Lung (tissue), 12 donors: ENCODE data around the gene CGNL1. TPM values are rescaled to one million over a fixed set of nuclear protein-coding genes. Genes with fewer than 3 reads are reported as not detected.

Experiments
- ATAC-seq: fragments of 200-7000 bp; cut with Tn5 transposase; one replicate; pipeline ENCODE4 v1.9.1; 2020; ENCODE audit warnings: moderate number of reproducible peaks; ENCODE audit not compliant: insufficient read depth, low FRiP score
- DNase-seq, 3 donors: peaks; one replicate each; pipeline ENCODE4 v3.0.0-alpha.2; 2013 to 2017
- H3K27ac ChIP-seq, 2 donors: one replicate each; pipeline ENCODE4 v1.5.1; 2013; ENCODE audit warnings: mild to moderate bottlenecking in 2 of 2, moderate library complexity in 2 of 2, control low read depth in 1 of 2, inconsistent platforms in 1 of 2, low read depth in 1 of 2, low read length in 1 of 2
- H3K27me3 ChIP-seq, 3 donors: one replicate each; pipeline ENCODE4 v1.5.1; 2013; ENCODE audit warnings: low read length in 2 of 3; ENCODE audit not compliant: control insufficient read depth in 3 of 3, insufficient read depth in 3 of 3
- H3K36me3 ChIP-seq, 4 donors: one replicate each; pipeline ENCODE4 v1.5.1; 2013; ENCODE audit warnings: low read length in 4 of 4, mild to moderate bottlenecking in 1 of 4, moderate library complexity in 1 of 4; ENCODE audit not compliant: control insufficient read depth in 4 of 4, insufficient read depth in 4 of 4
- H3K4me1 ChIP-seq, 5 donors: one replicate each; pipeline ENCODE4 v1.5.1; 2013; ENCODE audit warnings: low read length in 5 of 5, mild to moderate bottlenecking in 2 of 5, moderate library complexity in 1 of 5; ENCODE audit not compliant: control insufficient read depth in 5 of 5, insufficient read depth in 5 of 5
- H3K4me3 ChIP-seq: one replicate; pipeline ENCODE4 v1.5.1; 2013; ENCODE audit warnings: mild to moderate bottlenecking, control low read depth, moderate library complexity
- H3K9ac ChIP-seq, 2 donors: one replicate each; pipeline ENCODE4 v1.5.1; 2013; ENCODE audit warnings: low read length in 2 of 2, control low read depth in 1 of 2; ENCODE audit not compliant: insufficient read depth in 1 of 2
- H3K9me3 ChIP-seq, 4 donors: one replicate each; pipeline ENCODE4 v1.5.1; 2013; ENCODE audit warnings: low read length in 3 of 4, mild to moderate bottlenecking in 1 of 4, moderate library complexity in 1 of 4; ENCODE audit not compliant: control insufficient read depth in 4 of 4, insufficient read depth in 3 of 4
- WGBS, 2 donors: extraction: QIAGEN DNeasy Blood & Tissue Kit; methylation state at CpG; one replicate each; pipeline ENCODE4 v1.1.7; 2013; 5-methylcytosine and 5-hydroxymethylcytosine counted together
- polyA plus RNA-seq, 2 donors: library from polyadenylated mRNA; stranded (reverse); fragments of 200-250 nt; gene quantifications; one replicate each; pipeline ENCODE4 v1.2.1, GENCODE V29; 2013
- total RNA-seq, 2 donors: library from RNA; depleted of rRNA in 1 of 2; stranded (reverse); fragments of >200 nt in 1 of 2; gene quantifications; one replicate each; pipeline ENCODE4 v1.2.1, GENCODE V29; 2014 to 2021
- TF ChIP-seq, protein P1 (sequence below): IDR thresholded peaks from 2 replicates; pipeline ENCODE4 v1.5.1; 2012; ENCODE audit warnings: mild to moderate bottlenecking; ENCODE audit errors: control extremely low read depth, extremely low read depth
- donor health status: control.
- donor health status: control.
- donor health status: Bipolar disorder and iron deficiency.
- donor health status: healthy.
- donor health status: DM: yes; HTN: yes; CAD: no.

The CGNL1 gene
- total and polyA plus RNA-seq, 4 donors = 9.0 to 42.5 (median 22.9) TPM

- Histone ChIP-seq H3K4me3 (no peak overlapping the region), H3K9me3 (no peaks in the 10 kb centered on the region), H3K9ac (no peak overlapping the region), H3K36me3 (no peaks in the 10 kb centered on the region), H3K27me3 (no peaks in the 10 kb centered on the region), H3K27ac (no peak overlapping the region), H3K4me1 (no peaks in the 10 kb centered on the region)
- TF ChIP-seq, protein P1, sequence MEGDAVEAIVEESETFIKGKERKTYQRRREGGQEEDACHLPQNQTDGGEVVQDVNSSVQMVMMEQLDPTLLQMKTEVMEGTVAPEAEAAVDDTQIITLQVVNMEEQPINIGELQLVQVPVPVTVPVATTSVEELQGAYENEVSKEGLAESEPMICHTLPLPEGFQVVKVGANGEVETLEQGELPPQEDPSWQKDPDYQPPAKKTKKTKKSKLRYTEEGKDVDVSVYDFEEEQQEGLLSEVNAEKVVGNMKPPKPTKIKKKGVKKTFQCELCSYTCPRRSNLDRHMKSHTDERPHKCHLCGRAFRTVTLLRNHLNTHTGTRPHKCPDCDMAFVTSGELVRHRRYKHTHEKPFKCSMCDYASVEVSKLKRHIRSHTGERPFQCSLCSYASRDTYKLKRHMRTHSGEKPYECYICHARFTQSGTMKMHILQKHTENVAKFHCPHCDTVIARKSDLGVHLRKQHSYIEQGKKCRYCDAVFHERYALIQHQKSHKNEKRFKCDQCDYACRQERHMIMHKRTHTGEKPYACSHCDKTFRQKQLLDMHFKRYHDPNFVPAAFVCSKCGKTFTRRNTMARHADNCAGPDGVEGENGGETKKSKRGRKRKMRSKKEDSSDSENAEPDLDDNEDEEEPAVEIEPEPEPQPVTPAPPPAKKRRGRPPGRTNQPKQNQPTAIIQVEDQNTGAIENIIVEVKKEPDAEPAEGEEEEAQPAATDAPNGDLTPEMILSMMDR = no peak
- 88 to 95% methylated on average over 8 of the region's 8 CpGs for WGBS, 2 donors
- ATAC-seq = no peak
- DNase-seq = no peak
Measured at GRCh38 chr15:57355259-57355658, 21.0 kb upstream of the CGNL1 start.

GRCh38 chr15:57356178-57356577, 20.1 kb upstream of the CGNL1 start:
- ATAC-seq (no peak), DNase-seq (no peak)
- H3K4me1 ChIP-seq = no peaks in the 10 kb centered on the region
- H3K36me3 ChIP-seq = no peaks in the 10 kb centered on the region
- no peak overlapping the region for H3K27ac ChIP-seq
- H3K4me3 ChIP-seq = no peak overlapping the region
- H3K27me3 ChIP-seq = no peaks in the 10 kb centered on the region
- no peak overlapping the region for H3K9ac ChIP-seq
- TF ChIP-seq, protein P1 = no peak
- no peaks in the 10 kb centered on the region for H3K9me3 ChIP-seq

DNA sequence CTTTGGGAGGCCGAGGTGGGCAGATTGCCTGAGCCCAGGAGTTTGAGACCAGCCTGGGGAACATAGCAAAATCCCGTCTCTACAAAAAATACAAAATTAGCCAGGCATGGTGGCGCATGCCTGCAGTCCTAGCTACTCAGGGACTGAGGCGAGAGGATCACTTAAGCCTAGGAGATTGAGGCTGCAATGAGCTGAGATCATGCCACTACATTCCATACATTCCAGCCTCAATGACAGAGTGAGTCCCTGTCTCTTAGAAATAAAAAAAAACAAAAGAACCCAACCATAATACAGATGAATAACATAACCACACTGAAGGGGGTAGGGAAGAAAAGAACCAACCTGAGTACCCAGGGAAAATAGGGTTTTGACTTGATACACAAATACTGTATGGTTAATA, 19.7 kb upstream of the CGNL1 start:
- no peaks in the 10 kb centered on the region for H3K27me3 ChIP-seq
- no peak overlapping the region for H3K4me3 ChIP-seq
- H3K36me3 ChIP-seq = no peaks in the 10 kb centered on the region
- DNase-seq = no peak
- no peak for ATAC-seq
- H3K9me3 ChIP-seq = no peaks in the 10 kb centered on the region
- H3K4me1 ChIP-seq = no peaks in the 10 kb centered on the region
- WGBS, 2 donors = 73 to 76% methylated on average over 4 of the region's 4 CpGs
- H3K9ac ChIP-seq = no peak overlapping the region
- TF ChIP-seq, protein P1 = no peak
- H3K27ac ChIP-seq = no peak overlapping the region

DNA sequence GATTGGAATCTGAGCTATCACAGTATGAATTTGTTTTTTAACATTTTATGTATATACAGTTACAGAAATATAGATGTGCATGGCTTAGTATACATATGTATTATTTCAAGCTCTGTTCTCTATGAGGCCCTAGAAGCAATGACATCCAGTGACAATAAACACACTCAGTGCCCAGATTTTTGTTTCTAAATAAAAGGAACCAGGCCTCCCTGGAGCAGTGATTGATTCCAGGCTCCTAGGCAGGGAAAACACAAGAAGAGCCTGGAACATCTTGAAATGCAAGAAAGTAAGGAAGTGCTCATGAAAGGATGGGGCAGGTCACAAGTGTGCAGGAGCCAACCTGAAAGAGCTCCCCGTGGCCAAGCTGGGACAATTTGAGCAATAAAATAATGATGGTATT, 18.5 kb upstream of the CGNL1 start:
- Histone ChIP-seq H3K27me3 (no peaks in the 10 kb centered on the region), H3K4me1 (no peaks in the 10 kb centered on the region), H3K4me3 (no peak overlapping the region), H3K9ac (no peak overlapping the region), H3K27ac (no peak overlapping the region), H3K36me3 (no peaks in the 10 kb centered on the region), H3K9me3 (no peaks in the 10 kb centered on the region)
- TF ChIP-seq, protein P1 = no peak
- DNase-seq (no peak), ATAC-seq (no peak)
- 91 to 92% methylated on average over 1 of the region's 1 CpG for WGBS, 2 donors
